GM19455 (cell line): Measurements from ENCODE around the gene ST6GALNAC4.

Experiments used
- ATAC-seq: cut with Tn5 transposase; IDR thresholded peaks from one replicate; pipeline ENCODE4 v1.9.1; 2021; ENCODE audit not compliant: unreplicated experiment

Gene ST6GALNAC4

GRCh38 chr9:127916720-127917581, at the start of gene ST6GALNAC4:
Gene ST6GALNAC4 (minus strand): TSS chr9:127917041. CDS start chr9:127916419, 622 bp downstream.
- peak; percentile 58 for ATAC-seq

GRCh38 chr9:127965953-127966352, 49.1 kb upstream of the ST6GALNAC4 start:
- ATAC-seq: no peak

GRCh38 chr9:127963359-127964064, 46.7 kb upstream of the ST6GALNAC4 start:
- ATAC-seq: no peak

DNA sequence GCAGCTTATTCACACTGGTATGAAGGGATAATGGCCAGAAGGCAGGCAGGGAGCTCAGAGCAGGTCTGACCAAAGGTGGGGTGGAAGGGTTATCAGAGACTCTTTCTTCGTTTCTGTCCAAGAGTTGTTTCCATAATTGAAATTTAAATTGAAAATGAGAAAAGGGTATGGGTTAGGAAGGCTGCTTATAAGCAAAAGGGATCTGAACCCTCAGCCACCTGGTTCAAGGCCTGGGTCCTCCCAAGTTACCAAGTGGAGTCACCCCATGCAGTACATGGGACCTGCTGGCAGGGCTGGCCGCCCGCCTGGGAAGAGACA, 46.2 kb upstream of the ST6GALNAC4 start:
- no peak for ATAC-seq

DNA sequence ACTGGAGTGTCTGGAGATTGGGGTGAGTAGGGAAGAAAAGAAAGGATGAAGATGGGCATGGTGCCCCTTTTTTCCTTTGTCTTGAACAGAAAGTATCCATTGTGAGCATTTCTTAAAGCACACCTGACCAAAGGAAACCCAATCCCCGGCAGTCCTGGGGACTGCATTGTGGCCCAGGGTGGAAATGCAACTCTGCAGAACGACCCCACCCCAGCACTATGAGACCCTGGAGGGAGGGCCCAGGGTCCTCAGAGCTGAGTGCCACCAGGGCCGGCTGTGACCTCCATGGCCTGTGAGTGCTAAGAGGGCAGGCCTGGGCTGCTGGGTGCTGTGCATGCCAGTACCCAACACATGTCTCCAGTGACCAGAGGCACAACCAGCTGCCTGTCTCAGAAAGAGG, 45.4 kb upstream of the ST6GALNAC4 start:
- no peak for ATAC-seq

DNA sequence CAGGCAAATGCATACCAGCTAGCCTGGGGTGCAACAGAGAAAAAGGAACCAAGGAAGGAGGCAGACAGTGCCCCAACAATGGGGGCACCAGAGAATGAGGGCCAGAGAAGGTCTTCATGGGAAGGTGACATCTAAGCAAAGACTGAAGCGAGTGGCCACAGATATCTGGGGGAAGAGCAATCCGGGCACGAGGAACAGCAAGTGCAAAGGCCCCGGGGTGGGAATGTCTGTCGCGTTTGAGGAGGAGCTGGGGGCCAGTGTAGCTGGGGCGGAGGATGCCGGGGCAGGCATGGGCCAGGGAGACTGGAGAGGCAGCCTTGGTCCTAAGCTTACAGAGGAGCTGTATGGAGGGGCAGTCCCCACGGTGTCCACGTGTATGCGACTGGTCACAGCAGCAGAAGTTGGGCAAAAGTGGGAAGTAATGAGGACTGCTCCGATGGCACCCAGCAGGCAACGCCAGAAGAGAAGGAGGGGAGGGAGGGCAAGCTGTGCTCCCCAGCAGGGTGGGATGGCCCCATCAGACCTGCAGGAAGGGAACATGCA, 44.8 kb upstream of the ST6GALNAC4 start:
- ATAC-seq: no peak

DNA sequence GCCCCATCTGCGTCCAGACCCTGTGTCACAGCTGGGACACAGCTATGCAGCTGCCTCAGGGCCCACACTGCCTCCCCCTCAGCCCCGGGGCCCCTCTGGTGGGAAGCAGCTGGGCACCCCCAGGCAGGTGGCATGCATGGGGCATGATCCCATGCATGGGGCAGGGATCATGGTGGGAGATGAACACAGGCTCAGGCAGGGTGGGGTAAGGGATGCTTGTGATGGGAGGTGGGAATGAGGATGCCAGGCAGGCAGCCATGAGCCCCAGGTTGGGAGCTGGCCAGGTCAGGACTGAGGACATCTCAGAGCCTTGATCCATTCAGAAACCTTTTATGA, 44.3 kb upstream of the ST6GALNAC4 start:
- no peak for ATAC-seq

GRCh38 chr9:127960410-127961154, 43.7 kb upstream of the ST6GALNAC4 start:
- no peak for ATAC-seq

DNA sequence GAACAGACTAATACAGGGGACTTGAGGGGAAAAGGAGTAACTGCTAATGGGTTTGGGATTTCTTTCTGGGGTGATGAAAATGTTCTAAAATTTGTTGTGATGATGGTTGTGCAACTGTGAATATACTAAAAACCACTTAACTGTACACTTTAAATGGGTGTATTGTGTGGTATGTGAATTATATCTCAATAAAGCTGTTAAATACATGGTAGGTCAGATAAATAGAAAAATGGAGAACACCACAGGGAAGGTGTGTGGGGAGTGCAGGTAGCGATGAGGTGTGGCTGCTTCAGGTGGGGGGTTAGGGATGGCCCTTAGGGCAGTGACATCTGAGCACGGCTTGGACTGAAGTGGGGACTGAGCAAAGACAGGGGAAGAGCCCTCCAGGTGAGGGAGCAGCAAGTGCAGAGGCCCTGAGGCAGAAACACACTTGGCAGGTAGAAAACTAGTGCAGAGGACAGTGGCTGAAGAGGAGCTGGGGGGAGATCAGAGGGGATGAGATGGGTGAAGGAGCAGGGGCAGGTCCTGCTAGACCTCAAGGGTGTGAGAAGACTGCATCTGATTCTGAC, 43.1 kb upstream of the ST6GALNAC4 start:
- ATAC-seq: no peak

DNA sequence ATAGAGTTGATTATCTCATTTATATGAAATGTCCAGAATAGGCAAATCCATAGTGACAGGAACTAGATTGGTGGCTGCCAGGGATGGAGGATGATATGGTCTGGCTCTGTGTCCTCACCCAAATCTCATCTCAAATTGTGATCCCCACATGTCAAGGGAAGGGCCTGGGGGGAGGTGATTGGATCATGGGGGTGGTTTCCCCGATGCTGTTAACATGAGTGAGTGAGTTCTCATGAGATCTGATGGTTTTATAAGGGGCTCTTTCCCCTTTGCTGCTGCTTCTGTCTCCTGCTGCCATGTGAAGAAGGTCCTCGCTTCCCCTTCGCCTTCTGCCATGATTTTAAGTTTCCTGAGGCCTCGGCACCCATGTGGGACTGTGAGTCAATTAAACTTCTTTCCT, 42.6 kb upstream of the ST6GALNAC4 start:
- no peak for ATAC-seq

- no peak for ATAC-seq
These were observed 41.9 kb upstream of the ST6GALNAC4 start for GRCh38 chr9:127958728-127959127.

DNA sequence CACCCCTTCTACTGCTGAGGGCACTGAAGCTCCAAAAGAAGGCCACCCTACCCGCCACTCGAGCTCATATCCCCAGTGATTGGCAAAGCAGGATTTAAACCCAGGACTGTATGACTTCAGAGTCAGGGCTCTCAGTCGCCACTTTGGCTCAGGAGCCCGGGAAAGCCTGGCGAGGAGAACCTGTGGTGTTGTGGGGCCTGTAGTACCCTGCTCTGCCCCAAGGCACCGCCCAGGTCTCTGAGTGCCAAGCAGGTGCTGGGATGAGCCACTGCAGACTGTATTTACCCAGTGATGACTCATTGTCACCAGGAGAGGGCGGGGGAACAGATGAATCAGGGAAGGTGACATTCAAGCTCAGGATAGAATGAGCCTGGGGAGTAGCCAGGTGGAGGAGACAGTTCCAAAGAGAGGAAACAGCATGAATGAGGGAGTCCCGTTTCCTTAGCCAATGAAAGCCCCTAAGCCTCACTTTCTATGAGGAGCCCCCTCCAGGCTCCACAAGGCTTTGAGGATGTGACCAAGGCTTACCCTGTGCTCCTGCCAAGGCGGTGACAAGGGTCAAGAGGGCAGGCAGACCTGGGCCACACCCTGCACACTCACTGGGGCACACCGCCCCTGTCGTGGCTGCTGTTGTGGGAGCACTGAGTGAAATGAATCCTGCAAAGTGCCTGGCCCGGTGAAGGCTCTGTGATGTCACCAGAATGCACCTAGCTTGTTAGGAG, 38.6 kb upstream of the ST6GALNAC4 start:
- no peak for ATAC-seq

DNA sequence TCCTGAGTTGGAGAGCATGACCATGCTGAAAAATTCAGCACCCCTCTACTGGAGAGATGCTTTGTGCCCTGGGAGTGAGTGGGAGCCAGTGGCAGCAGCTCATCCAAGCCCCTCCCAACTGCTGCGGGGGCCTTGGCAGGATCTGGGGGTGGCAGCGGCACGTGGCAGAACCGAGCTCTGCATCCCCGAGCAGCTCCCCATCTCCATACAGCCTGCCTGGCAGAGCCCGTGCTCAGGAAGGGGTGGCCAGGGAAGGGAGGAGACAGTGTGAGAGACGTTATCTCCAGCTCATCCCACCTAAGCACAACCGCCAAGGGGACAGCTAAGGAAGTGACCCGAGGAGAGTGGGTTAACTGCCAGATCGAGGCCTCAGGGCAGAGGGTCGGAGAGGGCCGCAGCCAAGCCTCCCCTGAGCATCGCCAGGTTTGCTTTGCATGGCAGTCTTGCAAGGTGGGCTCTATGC, 38.0 kb upstream of the ST6GALNAC4 start:
- no peak for ATAC-seq

GRCh38 chr9:127953768-127954505, 37.1 kb upstream of the ST6GALNAC4 start:
- no peak for ATAC-seq

DNA sequence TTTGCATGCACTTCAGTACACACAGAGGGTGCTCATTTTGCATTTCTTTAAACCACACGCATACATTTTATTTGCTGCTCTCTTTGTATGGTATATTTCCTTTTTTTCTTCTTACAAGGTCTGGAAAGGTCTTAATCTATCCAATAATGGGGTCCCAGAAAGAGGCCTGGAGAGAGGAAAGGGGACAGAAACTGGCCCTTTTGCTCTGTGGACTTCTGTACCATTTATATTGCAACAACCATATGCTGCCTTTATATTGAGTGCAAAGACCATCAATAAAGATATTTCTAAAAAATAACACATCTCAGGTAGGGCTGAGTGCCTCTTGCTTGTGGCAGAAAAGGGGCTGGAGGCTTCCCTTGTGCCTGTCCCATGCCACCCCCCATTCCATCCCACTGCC, 36.3 kb upstream of the ST6GALNAC4 start:
- no peak for ATAC-seq

GRCh38 chr9:127950513-127951289, 33.9 kb upstream of the ST6GALNAC4 start:
- no peak for ATAC-seq

GRCh38 chr9:127949827-127950512, 33.1 kb upstream of the ST6GALNAC4 start:
- no peak for ATAC-seq
